ENCODE measurements around the gene TRPC5OS. TPM values are rescaled to one million over a fixed set of nuclear protein-coding genes. Genes with fewer than 3 reads are reported as not detected.

The TRPC5OS gene
- total and polyA plus RNA-seq, 2 of the 13 experiments (the other 11 are each of a cell fraction or from before 2014, with no cell fraction given): not detected

- no peak overlapping the region for H3K9ac ChIP-seq (ENCODE audit: insufficient read depth, low read depth, low read length)
- no peak overlapping the region for H2AFZ ChIP-seq (ENCODE audit: low read length)
- TF ChIP-seq NFRKB (IDR thresholded peaks at IDR 0.05) (no peak), PRDM4 (CRISPR knock-in tag; IDR thresholded peaks at IDR 0.05; ENCODE audit: borderline replicate concordance) (no peak), HES4 (CRISPR knock-in tag; IDR thresholded peaks at IDR 0.05; ENCODE audit: borderline replicate concordance) (no peak), CBX5 (CRISPR knock-in tag; IDR thresholded peaks at IDR 0.05; ENCODE audit: borderline replicate concordance) (no peak), SMC3 (IDR thresholded peaks at IDR 0.05; ENCODE audit: low read length) (no peak), ZNF337 (CRISPR knock-in tag; IDR thresholded peaks at IDR 0.05; ENCODE audit: borderline replicate concordance, low read depth) (no peak)
- WGBS (ENCODE audit: low lambda C conversion rate): 0% methylated on average over 3 of the region's 3 CpGs
- FAIRE-seq (no peak), ATAC-seq (no peak), DNase-seq (ENCODE audit: low spot score) (no peak)
- POLR2A ChIA-PET: no interaction called here
- no peaks in the 10 kb centered on the region for H3K9me3 ChIP-seq (ENCODE audit: low read length)
- BruUV-seq (replicated peaks): no TSS peak
- in situ Hi-C loops (cut with HindIII; ENCODE audit: extremely low pct_ligation_motif_present, low pct_unique_long_range_greater_than_20kb) (no loop called here), intact Hi-C loops (cut with micrococcal nuclease; ENCODE audit: unreplicated experiment) (loop anchor here (10.0 kb wide), 1 partner anchor 171 kb away; no protein-coding TSS in a partner anchor)
- no peaks in the 10 kb centered on the region for H4K20me1 ChIP-seq (ENCODE audit: insufficient read depth, low read length)
- H3K36me3 ChIP-seq (replicated peaks in 1 of 2; ENCODE audit: control insufficient read depth in 1 of 2, insufficient read depth in 2 of 2, low read length in 2 of 2): no peaks in the 10 kb centered on the region
- no peak overlapping the region for H3K27ac ChIP-seq (ENCODE audit: extremely low read length, insufficient read depth, low read length)
- no peak overlapping the region for H3K4me3 ChIP-seq (replicated peaks in 1 of 3; ENCODE audit: insufficient read depth in 1 of 3, low read depth in 2 of 3, low read length in 3 of 3)
- no peaks in the 10 kb centered on the region for H3K27me3 ChIP-seq (ENCODE audit: control insufficient read depth in 1 of 2, insufficient read depth in 2 of 2, low read length in 2 of 2)
- CTCF ChIA-PET (ENCODE audit: low intra/inter-chr PET ratio, low total read pairs): no interaction called here
- no peaks in the 10 kb centered on the region for H3K4me1 ChIP-seq (ENCODE audit: insufficient read depth, low read length)
- H3K4me2 ChIP-seq (ENCODE audit: low read depth, low read length): no peak overlapping the region
- H3K79me2 ChIP-seq (ENCODE audit: insufficient read depth, low read length): no peaks in the 10 kb centered on the region
Observed at GRCh38 chrX:111874241-111874640, 1.7 kb upstream of the TRPC5OS start.

- Histone ChIP-seq H3K79me2 (ENCODE audit: insufficient read depth, low read length) (no peaks in the 10 kb centered on the region), H3K27me3 (ENCODE audit: control insufficient read depth in 1 of 2, insufficient read depth in 2 of 2, low read length in 2 of 2) (no peaks in the 10 kb centered on the region), H3K9ac (ENCODE audit: insufficient read depth, low read depth, low read length) (no peak overlapping the region), H3K4me1 (ENCODE audit: insufficient read depth, low read length) (no peaks in the 10 kb centered on the region), H3K4me2 (ENCODE audit: low read depth, low read length) (no peak overlapping the region), H3K27ac (ENCODE audit: extremely low read length, insufficient read depth, low read length) (no peak overlapping the region), H3K9me3 (ENCODE audit: low read length) (no peaks in the 10 kb centered on the region), H3K36me3 (replicated peaks in 1 of 2; ENCODE audit: control insufficient read depth in 1 of 2, insufficient read depth in 2 of 2, low read length in 2 of 2) (no peaks in the 10 kb centered on the region), H4K20me1 (ENCODE audit: insufficient read depth, low read length) (no peaks in the 10 kb centered on the region), H2AFZ (ENCODE audit: low read length) (no peak overlapping the region), H3K4me3 (replicated peaks in 1 of 3; ENCODE audit: insufficient read depth in 1 of 3, low read depth in 2 of 3, low read length in 3 of 3) (no peak overlapping the region)
- intact Hi-C loops (cut with micrococcal nuclease; ENCODE audit: unreplicated experiment): loop anchor here (10.0 kb wide), 1 partner anchor 168 kb away; no protein-coding TSS in a partner anchor
- no peak for DNase-seq (ENCODE audit: low spot score)
- CTCF ChIA-PET (ENCODE audit: low intra/inter-chr PET ratio, low total read pairs): no interaction called here
- in situ Hi-C loops (cut with HindIII; ENCODE audit: extremely low pct_ligation_motif_present, low pct_unique_long_range_greater_than_20kb): no loop called here
- ATAC-seq: no peak
- 2% methylated on average over 3 of the region's 3 CpGs for WGBS (ENCODE audit: low lambda C conversion rate)
- no peak for FAIRE-seq
- no TSS peak for BruUV-seq (replicated peaks)
- POLR2A ChIA-PET: no interaction called here
- TF ChIP-seq HDAC2 (CRISPR knock-in tag; IDR thresholded peaks at IDR 0.05) (no peak), ZFAT (CRISPR knock-in tag; conservative IDR thresholded peaks at IDR 0.05) (no peak), ZNF318 (CRISPR knock-in tag; IDR thresholded peaks at IDR 0.05) (no peak)
Observed at GRCh38 chrX:111876646-111877045, 665 bp downstream of the TRPC5OS start.
